ENCODE measurements around the gene UBE2E3.

UBE2E3 gene

GRCh38 chr2:180938451-180938850, 42.0 kb upstream of the UBE2E3 start:
- ChIA-PET CTCF (no interaction called here), POLR2A (no interaction called here)
- Histone ChIP-seq H3K36me3 (ENCODE audit: control insufficient read depth in 2 of 2, insufficient read depth in 1 of 2, low read length in 2 of 2) (no peaks in the 10 kb centered on the region), H3K4me3 (ENCODE audit: low read depth, low read length) (no peak overlapping the region), H3K4me1 (ENCODE audit: control insufficient read depth, insufficient read depth, low read length) (no peaks in the 10 kb centered on the region), H3K9me3 (ENCODE audit: control insufficient read depth, insufficient read depth, low read depth, low read length) (no peaks in the 10 kb centered on the region), H3K27ac (ENCODE audit: extremely low read depth, low read depth, low read length) (no peak overlapping the region)
- no peak for TF ChIP-seq KLF7 (tag by site-specific recombination; IDR thresholded peaks at IDR 0.05; ENCODE audit: borderline replicate concordance)
- TF ChIP-seq ZBTB8A (tag by site-specific recombination; IDR thresholded peaks at IDR 0.05), result no peak
- no peak for TF ChIP-seq ZNF610 (tag by site-specific recombination; IDR thresholded peaks at IDR 0.05; ENCODE audit: borderline replicate concordance)
- no peak for TF ChIP-seq ZNF404 (tag by site-specific recombination; IDR thresholded peaks at IDR 0.05)
- TF ChIP-seq ZNF664 (tag by site-specific recombination; IDR thresholded peaks at IDR 0.05), result no peak
- no peak for TF ChIP-seq ZNF184 (tag by site-specific recombination; IDR thresholded peaks at IDR 0.05)
- TF ChIP-seq ZBTB17 (tag by site-specific recombination; IDR thresholded peaks at IDR 0.05), result no peak
- no peak for TF ChIP-seq ZNF146 (tag by site-specific recombination; IDR thresholded peaks at IDR 0.05)
- TF ChIP-seq ZIC2 (tag by site-specific recombination; IDR thresholded peaks at IDR 0.05), result no peak
- no peak for TF ChIP-seq SP3 (tag by site-specific recombination; IDR thresholded peaks at IDR 0.05)
- TF ChIP-seq HIC1 (tag by site-specific recombination; IDR thresholded peaks at IDR 0.05), result no peak
- no peak for TF ChIP-seq ZNF785 (tag by site-specific recombination; IDR thresholded peaks at IDR 0.05)

GRCh38 chr2:180943275-180943674, 37.1 kb upstream of the UBE2E3 start:
- no peaks in the 10 kb centered on the region for H3K4me1 ChIP-seq (ENCODE audit: control insufficient read depth, insufficient read depth, low read length)
- ChIA-PET POLR2A (no interaction called here), CTCF (interaction anchor here (0.6 to 0.7 kb wide), 4 partner anchors 79 to 231 kb away, joined by 3 read pairs; no protein-coding TSS in a partner anchor)
- no peaks in the 10 kb centered on the region for H3K9me3 ChIP-seq (ENCODE audit: control insufficient read depth, insufficient read depth, low read depth, low read length)
- no peak overlapping the region for H3K4me3 ChIP-seq (ENCODE audit: low read depth, low read length)
- H3K36me3 ChIP-seq (ENCODE audit: control insufficient read depth in 2 of 2, insufficient read depth in 1 of 2, low read length in 2 of 2), result no peaks in the 10 kb centered on the region
- TF ChIP-seq ZNF629 (tag by site-specific recombination; IDR thresholded peaks at IDR 0.05), result no peak
- TF ChIP-seq, protein P1, sequence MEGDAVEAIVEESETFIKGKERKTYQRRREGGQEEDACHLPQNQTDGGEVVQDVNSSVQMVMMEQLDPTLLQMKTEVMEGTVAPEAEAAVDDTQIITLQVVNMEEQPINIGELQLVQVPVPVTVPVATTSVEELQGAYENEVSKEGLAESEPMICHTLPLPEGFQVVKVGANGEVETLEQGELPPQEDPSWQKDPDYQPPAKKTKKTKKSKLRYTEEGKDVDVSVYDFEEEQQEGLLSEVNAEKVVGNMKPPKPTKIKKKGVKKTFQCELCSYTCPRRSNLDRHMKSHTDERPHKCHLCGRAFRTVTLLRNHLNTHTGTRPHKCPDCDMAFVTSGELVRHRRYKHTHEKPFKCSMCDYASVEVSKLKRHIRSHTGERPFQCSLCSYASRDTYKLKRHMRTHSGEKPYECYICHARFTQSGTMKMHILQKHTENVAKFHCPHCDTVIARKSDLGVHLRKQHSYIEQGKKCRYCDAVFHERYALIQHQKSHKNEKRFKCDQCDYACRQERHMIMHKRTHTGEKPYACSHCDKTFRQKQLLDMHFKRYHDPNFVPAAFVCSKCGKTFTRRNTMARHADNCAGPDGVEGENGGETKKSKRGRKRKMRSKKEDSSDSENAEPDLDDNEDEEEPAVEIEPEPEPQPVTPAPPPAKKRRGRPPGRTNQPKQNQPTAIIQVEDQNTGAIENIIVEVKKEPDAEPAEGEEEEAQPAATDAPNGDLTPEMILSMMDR (tag by site-specific recombination; IDR thresholded peaks at IDR 0.05), result no peak
- no peak for TF ChIP-seq ZNF23 (tag by site-specific recombination; IDR thresholded peaks at IDR 0.05; ENCODE audit: borderline replicate concordance)
- no peak for TF ChIP-seq ZBTB10 (tag by site-specific recombination; IDR thresholded peaks at IDR 0.05)
- no peak for TF ChIP-seq ZNF677 (tag by site-specific recombination; IDR thresholded peaks at IDR 0.05)
- TF ChIP-seq ZNF792 (tag by site-specific recombination; IDR thresholded peaks at IDR 0.05), result no peak
- TF ChIP-seq, protein P2, sequence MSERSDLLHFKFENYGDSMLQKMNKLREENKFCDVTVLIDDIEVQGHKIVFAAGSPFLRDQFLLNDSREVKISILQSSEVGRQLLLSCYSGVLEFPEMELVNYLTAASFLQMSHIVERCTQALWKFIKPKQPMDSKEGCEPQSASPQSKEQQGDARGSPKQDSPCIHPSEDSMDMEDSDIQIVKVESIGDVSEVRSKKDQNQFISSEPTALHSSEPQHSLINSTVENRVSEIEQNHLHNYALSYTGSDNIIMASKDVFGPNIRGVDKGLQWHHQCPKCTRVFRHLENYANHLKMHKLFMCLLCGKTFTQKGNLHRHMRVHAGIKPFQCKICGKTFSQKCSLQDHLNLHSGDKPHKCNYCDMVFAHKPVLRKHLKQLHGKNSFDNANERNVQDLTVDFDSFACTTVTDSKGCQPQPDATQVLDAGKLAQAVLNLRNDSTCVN (tag by site-specific recombination; optimal IDR thresholded peaks at IDR 0.05), result no peak
- TF ChIP-seq ZFHX2 (tag by site-specific recombination; conservative IDR thresholded peaks at IDR 0.05), result no peak
- TF ChIP-seq ZNF248 (tag by site-specific recombination; IDR thresholded peaks at IDR 0.05), result no peak
- TF ChIP-seq ZBTB6 (tag by site-specific recombination; IDR thresholded peaks at IDR 0.05), result no peak
- no peak for TF ChIP-seq ZNF514 (tag by site-specific recombination; IDR thresholded peaks at IDR 0.05)
- H3K27ac ChIP-seq (ENCODE audit: extremely low read depth, low read depth, low read length), result no peak overlapping the region

All from HEK293 (cell line).